Neural progenitor cell (in vitro differentiated cells): ENCODE results near the gene IGFN1.

Source experiments
- EZH2 ChIP-seq: fragments of 200-600 bp; sonication (generic); IDR thresholded peaks from 2 replicates; pipeline ENCODE4 v1.6.1; 2017; ENCODE audit warnings: antibody characterized with exemption, mild to moderate bottlenecking, moderate library complexity
- EZH2phosphoT487 ChIP-seq: fragments of 200-600 bp; sonication (generic); IDR thresholded peaks from 2 replicates; pipeline ENCODE4 v1.6.1; 2017; ENCODE audit warnings: antibody characterized with exemption
- TF ChIP-seq, protein P1 (sequence below): fragments of 200-600 bp; sonication (generic); IDR thresholded peaks from 2 replicates; pipeline ENCODE4 v1.5.1; 2017; ENCODE audit warnings: antibody characterized with exemption, mild to moderate bottlenecking

DNA sequence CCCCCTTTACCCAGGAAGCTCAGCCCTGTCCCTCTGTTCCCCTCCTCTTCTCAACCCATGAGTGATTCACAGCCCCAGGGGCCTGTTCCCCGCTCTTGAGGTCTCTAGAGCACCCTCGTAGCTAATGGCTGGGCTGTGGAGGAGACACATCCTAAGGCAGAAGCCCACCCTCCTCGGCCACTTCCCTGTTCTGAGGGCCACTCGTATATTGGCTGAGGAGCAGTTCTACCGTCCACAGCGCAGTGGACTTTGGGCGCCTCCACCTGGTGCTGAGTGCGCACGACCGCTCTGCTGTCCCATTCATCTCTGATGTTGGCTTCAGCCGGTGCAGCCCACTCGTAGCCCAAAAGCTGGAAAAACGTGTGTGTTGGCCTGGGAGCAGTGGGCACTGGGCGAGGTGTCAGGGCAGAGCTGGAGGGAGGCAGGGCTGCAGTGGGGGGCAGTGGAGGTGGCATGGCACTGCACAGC is 68.2 kb downstream of the IGFN1 start:
- no peak for TF ChIP-seq EZH2
- TF ChIP-seq, protein P1, sequence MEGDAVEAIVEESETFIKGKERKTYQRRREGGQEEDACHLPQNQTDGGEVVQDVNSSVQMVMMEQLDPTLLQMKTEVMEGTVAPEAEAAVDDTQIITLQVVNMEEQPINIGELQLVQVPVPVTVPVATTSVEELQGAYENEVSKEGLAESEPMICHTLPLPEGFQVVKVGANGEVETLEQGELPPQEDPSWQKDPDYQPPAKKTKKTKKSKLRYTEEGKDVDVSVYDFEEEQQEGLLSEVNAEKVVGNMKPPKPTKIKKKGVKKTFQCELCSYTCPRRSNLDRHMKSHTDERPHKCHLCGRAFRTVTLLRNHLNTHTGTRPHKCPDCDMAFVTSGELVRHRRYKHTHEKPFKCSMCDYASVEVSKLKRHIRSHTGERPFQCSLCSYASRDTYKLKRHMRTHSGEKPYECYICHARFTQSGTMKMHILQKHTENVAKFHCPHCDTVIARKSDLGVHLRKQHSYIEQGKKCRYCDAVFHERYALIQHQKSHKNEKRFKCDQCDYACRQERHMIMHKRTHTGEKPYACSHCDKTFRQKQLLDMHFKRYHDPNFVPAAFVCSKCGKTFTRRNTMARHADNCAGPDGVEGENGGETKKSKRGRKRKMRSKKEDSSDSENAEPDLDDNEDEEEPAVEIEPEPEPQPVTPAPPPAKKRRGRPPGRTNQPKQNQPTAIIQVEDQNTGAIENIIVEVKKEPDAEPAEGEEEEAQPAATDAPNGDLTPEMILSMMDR = no peak
- TF ChIP-seq EZH2phosphoT487 = no peak
